Fibroblast of pulmonary artery (primary cell): ENCODE data around the gene TMC4.
A peak's percentile ranks its signal among the peaks of the same experiment; 100 is the strongest.
"Not testable (repeated sequence)": the region's sequence is repeated elsewhere in the genome, so short reads cannot be mapped to it uniquely, and the experiment has no call there.

Source experiments
- DNase-seq: peaks from one replicate; pipeline ENCODE4 v3.0.0-alpha.2; 2010; ENCODE audit warnings: low read depth
- H3K4me3 ChIP-seq: replicated peaks from 2 replicates; pipeline ENCODE4 v1.5.1; 2011; ENCODE audit warnings: low read depth, mild to moderate bottlenecking, control low read depth, low read length, moderate library complexity
- CTCF ChIP-seq: IDR thresholded peaks from 2 replicates; pipeline ENCODE4 v1.5.1; 2011; ENCODE audit warnings: mild to moderate bottlenecking, control low read depth, low read length, inconsistent platforms; ENCODE audit errors: missing control alignments

The TMC4 gene

GRCh38 chr19:54173359-54173699 is 369 bp upstream of the TMC4 start:
- TF ChIP-seq CTCF = no peak
- H3K4me3 ChIP-seq = no peak overlapping the region
- no peak for DNase-seq

- not testable (repeated sequence) for H3K4me3 ChIP-seq, DNase-seq
Observed at GRCh38 chr19:54171736-54172431, 1.1 kb downstream of the TMC4 start.

- H3K4me3 ChIP-seq = no peak overlapping the region
- no peak for TF ChIP-seq CTCF
- DNase-seq = no peak
Observed at GRCh38 chr19:54169149-54169740, 3.7 kb downstream of the TMC4 start.

- no peak overlapping the region for H3K4me3 ChIP-seq
- TF ChIP-seq CTCF = peak; percentile 81
- peak; percentile 88 for DNase-seq
Observed at GRCh38 chr19:54168174-54168917, 4.6 kb downstream of the TMC4 start.

GRCh38 chr19:54165222-54165621 is 7.7 kb downstream of the TMC4 start:
- DNase-seq = no peak
- H3K4me3 ChIP-seq = no peak overlapping the region
- TF ChIP-seq CTCF = no peak

- peak; percentile 40 for DNase-seq
- peak overlapping the region; percentile 17 for H3K4me3 ChIP-seq
- no peak for TF ChIP-seq CTCF
Observed at GRCh38 chr19:54164369-54165068, 8.4 kb downstream of the TMC4 start.

GRCh38 chr19:54162884-54163283 is 10.1 kb downstream of the TMC4 start:
- no peak for TF ChIP-seq CTCF
- DNase-seq = no peak
- peak overlapping the region; percentile 52 for H3K4me3 ChIP-seq
